Dedifferentiated amniotic fluid mesenchymal stem cell (primary cell): ENCODE results near the gene POSTN.

Experiments used
- DNase-seq: peaks from one replicate; pipeline ENCODE4 v3.0.0-alpha.2; 2016; ENCODE audit errors: extremely low spot score

Gene POSTN

GRCh38 chr13:37598597-37598996, at the start of gene POSTN:
Gene POSTN, minus strand, starts transcription at chr13:37598768. Its CDS starts 42 bp downstream, at chr13:37598726.
- no peak for DNase-seq

- no peak for DNase-seq
Measured at GRCh38 chr13:37647031-37647650, 48.6 kb upstream of the POSTN start.

GRCh38 chr13:37646531-37646930, 48.0 kb upstream of the POSTN start:
- DNase-seq: no peak

- DNase-seq: no peak
Measured at GRCh38 chr13:37645181-37645740, 46.7 kb upstream of the POSTN start.

GRCh38 chr13:37641391-37641790, 42.8 kb upstream of the POSTN start:
- DNase-seq: no peak

- peak; percentile 78 for DNase-seq
Measured at GRCh38 chr13:37640499-37640898, 41.9 kb upstream of the POSTN start.

- DNase-seq: no peak
Measured at GRCh38 chr13:37636701-37637100, 38.1 kb upstream of the POSTN start.

- DNase-seq: no peak
Measured at GRCh38 chr13:37632294-37632693, 33.7 kb upstream of the POSTN start.

GRCh38 chr13:37627428-37627827, 28.9 kb upstream of the POSTN start:
- no peak for DNase-seq

- DNase-seq: no peak
Measured at GRCh38 chr13:37621811-37622361, 23.3 kb upstream of the POSTN start.

GRCh38 chr13:37618554-37618953, 20.0 kb upstream of the POSTN start:
- DNase-seq: peak; percentile 79

GRCh38 chr13:37617173-37617572, 18.6 kb upstream of the POSTN start:
- peak; percentile 46 for DNase-seq

- peak; percentile 35 for DNase-seq
Measured at GRCh38 chr13:37616131-37616530, 17.6 kb upstream of the POSTN start.

- DNase-seq: no peak
Measured at GRCh38 chr13:37615276-37615675, 16.7 kb upstream of the POSTN start.

GRCh38 chr13:37613638-37614037, 15.1 kb upstream of the POSTN start:
- no peak for DNase-seq

- no peak for DNase-seq
Measured at GRCh38 chr13:37613236-37613635, 14.7 kb upstream of the POSTN start.

GRCh38 chr13:37608750-37609339, 10.3 kb upstream of the POSTN start:
- DNase-seq: no peak

GRCh38 chr13:37602733-37603381, 4.3 kb upstream of the POSTN start:
- peak; percentile 55 for DNase-seq

GRCh38 chr13:37601648-37602440, 3.3 kb upstream of the POSTN start:
- no peak for DNase-seq

- no peak for DNase-seq
Measured at GRCh38 chr13:37599519-37599918, 951 bp upstream of the POSTN start.

- no peak for DNase-seq
Measured at GRCh38 chr13:37597477-37598025, 1.0 kb downstream of the POSTN start.

GRCh38 chr13:37596805-37597204, 1.8 kb downstream of the POSTN start:
- DNase-seq: no peak
